GM19043 (cell line): ENCODE data around the gene SLC38A4.
"Not testable (repeated sequence)": the region's sequence is repeated elsewhere in the genome, so short reads cannot be mapped to it uniquely, and the experiment has no call there.

Source experiments
- ATAC-seq: cut with Tn5 transposase; IDR thresholded peaks from one replicate; pipeline ENCODE4 v1.9.1; 2021; ENCODE audit warnings: low read depth; ENCODE audit not compliant: unreplicated experiment

SLC38A4 gene

DNA sequence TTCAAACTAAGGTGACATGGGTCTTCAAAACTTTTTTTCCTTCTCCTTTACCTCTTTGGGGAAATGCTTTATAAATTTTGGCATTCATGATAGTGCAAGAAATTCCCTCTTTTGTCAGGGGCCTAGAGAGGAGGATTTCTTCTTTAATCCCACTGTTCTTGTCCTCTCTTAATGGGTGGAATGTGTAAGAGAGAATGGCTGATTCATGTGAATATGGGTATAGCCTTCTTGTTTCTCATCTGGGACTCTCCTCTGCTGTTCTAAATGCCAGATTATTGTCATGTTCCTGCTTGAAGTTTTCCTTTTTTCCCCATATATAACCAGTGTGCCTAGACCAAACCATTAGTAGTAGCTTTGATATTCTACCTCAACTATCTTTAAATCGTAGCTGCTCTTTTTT lies 46.7 kb downstream of the SLC38A4 start:
- ATAC-seq: no peak

GRCh38 chr12:46778415-46778814 lies 47.4 kb downstream of the SLC38A4 start:
- ATAC-seq: no peak

GRCh38 chr12:46777587-46777986 lies 48.2 kb downstream of the SLC38A4 start:
- no peak for ATAC-seq

DNA sequence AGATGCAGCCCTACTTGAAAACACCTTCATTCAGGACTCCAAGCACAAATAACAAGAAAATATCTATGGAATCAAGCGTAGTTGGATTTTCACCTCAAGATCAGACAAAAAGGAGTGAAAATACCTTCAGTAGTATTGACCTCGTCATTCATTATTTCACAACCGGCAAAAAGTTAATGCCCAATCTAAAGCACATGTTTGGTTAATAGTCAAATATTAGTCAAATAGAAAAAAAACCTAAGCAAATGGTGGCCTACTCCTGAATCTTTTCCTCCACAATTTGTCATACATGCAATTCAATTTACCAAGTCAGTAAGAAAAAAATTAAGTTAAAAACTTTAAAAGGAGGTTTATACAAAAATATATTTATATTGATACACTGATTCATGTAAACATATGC lies 50.0 kb downstream of the SLC38A4 start:
- no peak for ATAC-seq

GRCh38 chr12:46774322-46774633 lies 51.5 kb downstream of the SLC38A4 start:
- ATAC-seq: no peak

DNA sequence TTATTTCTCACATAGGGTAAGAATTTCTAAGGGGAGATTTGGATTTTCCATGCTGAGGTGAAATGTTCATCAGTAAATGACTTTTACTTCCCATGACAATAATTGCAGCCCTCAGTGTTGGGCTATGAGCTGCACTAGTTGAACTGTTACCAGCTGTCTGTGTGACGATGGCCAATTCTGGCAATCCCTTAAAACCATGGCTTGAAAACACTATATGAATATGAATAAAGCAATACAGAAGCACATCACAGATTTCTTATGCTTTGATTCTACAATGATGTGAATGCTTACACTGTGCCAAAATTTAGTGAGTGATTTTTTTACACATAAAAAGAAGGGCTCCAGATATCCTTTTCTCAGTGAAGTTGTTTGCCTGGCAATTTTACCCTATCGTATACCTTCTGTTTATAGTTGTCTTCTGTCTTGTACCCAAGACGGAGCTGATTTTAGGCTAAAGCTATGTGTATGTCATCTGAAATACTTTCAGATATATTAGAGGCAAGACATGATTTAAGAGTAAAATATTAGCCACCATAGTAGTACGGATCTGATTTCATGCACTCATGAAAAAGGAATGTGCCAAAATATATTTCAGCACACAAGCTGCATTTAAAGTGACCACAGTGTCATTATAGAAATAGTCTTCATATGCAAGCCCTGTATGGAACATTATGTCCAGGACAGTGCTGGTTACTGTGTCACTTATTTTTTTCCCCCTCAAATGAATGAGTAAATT lies 52.0 kb downstream of the SLC38A4 start:
- no peak for ATAC-seq

GRCh38 chr12:46771268-46771827 lies 54.4 kb downstream of the SLC38A4 start:
- no peak for ATAC-seq

DNA sequence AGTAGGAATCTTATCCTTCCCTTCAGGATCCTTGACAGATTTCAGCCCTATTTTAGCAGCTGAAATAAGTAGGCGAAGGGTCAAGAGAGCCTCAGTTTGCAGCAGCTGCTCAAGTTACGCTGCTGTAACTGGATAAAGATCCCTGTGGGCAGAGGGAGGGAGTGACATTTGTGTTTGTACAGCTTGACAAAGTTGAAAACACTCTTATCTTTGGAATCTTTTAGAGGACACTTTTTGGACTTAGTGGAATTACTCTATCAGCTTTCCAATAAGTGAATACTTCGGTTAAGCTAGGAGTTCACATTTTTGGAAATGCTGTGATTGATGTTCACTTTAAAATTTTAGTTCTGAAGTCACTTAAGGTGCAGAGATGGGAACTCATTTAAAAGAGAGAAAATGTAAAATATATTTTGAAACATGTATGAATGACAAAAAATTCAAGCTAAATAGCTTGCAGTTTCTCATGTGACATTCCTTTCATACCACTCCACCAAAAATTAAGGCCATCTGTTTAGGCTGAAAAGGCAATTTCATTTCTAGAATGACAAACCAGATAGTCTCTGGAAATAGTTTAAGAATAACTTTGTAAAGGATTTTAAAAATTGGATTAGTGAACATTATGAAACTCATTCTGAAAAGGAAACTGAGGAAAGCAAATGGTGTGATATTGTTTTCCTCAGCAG lies 55.2 kb downstream of the SLC38A4 start:
- ATAC-seq: no peak

DNA sequence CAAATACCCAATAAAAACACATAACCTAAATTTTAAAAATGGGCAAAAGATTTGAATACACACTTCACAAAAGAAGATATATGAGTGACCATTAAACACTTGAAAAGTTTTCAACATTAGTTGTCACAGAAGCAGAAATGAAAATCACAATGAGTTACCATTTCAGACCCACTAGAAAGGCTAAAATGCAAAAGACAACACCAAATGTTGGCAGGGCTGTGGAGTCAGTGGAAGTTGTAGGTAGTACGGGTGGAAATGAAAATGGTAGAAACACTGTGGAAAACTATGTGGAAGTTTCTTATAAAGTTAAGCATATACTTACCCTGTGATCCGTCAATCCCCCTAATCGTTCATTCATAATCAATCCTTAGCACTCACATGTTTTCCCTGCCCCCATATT lies 61.8 kb downstream of the SLC38A4 start:
- ATAC-seq: no peak

DNA sequence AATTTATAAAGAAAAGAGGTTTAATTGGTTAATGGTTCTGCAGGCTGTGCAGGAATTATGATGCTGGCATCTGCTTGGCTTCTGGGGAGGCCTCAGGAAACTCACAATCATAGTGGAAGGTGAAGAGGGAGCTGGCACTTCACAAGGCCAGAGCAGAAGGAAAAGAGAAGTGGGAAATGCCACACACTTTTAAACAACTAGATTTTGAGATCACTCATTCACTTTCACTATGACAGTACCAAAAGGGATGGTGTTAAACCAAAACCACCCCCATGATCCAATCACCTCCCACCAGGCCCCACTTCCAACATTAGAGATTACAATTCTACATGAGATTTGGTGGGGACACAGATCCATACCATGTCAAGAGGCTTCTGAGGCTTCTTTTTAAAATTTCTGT lies 62.6 kb downstream of the SLC38A4 start:
- no peak for ATAC-seq

DNA sequence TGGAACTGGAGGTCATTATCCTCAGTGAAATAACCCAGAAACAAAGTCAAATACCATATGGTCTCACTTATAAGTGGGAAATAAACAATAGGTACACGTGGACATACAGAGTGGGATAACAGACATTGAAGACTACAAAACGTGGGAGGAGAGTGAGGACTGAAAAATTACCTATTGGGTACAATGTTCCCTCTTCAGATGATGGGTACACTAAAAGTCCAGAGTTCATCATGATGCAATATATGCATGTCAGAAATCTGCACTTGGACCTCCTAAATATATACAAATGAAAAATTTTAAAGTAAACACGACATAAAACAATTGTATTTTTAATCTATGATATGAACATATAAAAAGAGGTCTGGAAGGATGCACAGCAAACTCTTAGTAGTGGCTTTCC lies 71.2 kb downstream of the SLC38A4 start:
- no peak for ATAC-seq

DNA sequence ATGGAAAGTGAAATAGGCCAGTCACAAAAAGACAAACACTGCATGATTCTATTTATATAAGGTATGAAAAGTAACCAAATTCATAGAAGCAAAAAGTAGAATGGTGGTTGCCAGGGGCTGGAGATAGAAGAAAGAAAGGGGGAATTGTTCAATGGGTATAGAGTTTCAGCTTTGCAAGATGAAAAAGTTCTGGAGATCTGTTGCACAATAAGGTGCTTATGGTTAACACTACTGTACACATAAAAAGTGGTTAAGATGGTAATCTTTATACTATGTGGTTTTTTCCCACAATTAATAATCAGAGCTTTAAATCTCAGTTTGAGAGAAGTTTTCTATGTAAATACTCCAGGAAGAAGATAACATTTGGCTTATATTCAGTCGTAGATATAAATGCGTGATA lies 73.4 kb downstream of the SLC38A4 start:
- no peak for ATAC-seq

DNA sequence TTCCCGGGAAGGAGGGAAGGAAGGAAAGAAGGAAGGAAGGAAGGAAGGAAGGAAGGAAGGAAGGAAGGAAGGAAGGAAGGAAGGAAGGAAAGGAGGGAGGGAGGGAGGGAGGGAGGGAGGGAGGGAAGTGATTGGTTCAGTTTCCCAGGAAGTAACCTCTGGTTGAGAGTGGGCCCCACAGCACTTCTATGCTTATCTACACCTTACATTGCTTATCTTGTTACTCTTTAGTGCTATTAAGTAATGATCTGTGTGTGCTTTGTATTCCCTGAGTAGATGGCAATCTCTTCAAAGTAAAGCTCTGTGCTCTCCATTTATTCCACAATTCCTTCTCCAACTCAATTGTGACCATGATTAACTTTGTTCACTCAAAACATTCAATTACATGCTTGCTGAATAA lies 74.6 kb downstream of the SLC38A4 start:
- ATAC-seq: no peak

DNA sequence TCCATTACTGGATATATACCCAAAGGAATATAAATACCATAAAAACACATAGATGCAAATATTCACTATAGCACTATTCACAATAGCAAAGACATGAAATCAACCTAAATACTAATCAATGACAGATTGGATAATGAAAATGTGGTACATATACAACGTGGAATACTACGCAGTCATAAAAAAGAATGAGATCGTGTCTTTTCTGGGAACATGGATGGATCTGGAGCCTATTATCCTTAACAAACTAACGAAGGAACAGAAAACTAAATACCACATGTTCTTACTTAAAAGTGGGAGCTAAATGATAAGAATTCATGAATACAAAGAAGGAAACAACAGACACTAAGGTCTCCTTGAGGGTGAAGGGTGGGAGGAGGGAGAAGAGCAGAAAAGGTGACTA lies 76.5 kb downstream of the SLC38A4 start:
- ATAC-seq: no peak

- no peak for ATAC-seq
Measured at GRCh38 chr12:46744283-46744682, 81.5 kb downstream of the SLC38A4 start.

DNA sequence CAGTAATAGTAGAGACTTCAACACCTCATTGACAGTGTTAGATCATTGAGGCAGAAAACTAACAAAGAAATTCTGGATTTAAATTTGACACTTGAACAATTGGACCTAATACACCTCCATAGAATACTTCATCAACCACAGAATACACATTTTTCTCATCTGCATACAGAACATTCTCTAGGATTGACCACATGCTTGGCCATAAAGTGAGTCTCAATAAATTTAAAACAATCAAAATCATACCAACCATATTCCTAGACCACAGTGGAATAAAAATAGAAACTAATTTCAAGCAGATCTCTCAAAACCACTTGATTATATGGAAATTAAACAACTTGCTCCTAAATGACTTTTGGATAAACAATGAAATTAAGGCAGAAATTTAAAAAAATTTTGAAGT lies 82.3 kb downstream of the SLC38A4 start:
- no peak for ATAC-seq

DNA sequence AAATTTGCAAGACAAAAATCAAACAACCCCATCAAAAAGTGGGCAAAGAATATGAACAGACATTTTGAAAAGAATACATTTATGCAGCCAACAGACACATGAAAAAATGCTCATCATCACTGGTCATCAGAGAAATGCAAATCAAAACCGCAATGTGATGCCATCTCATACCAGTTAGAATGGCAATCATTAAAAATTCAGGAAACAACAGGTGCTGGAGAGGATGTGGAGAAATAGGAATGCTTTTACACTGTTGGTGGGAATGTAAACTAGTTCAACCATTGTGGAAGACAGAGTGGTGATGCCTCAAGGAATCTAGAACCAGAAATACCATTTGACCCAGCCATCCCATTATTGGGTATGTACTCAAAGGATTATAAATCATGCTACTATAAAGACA lies 83.5 kb downstream of the SLC38A4 start:
- ATAC-seq: not testable (repeated sequence)

DNA sequence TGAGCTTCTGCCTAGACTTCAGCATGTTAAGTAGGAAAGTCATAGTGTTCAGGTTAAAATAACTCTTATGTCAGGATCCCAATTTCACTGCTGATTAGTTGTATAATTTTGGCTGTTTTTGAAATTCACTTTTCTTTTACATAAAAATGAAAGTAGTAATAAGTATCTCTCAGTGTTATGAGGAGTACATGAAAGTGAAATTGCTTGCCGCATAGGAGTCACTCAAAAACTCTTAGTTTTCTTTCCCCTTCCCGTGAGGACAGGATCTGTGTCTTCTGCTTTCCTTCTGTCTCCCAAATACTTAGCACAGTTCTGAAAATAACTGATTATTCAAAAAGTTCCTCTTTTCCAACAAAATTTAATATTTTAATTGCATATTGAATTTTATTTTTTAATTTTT lies 100.5 kb downstream of the SLC38A4 start:
- no peak for ATAC-seq

DNA sequence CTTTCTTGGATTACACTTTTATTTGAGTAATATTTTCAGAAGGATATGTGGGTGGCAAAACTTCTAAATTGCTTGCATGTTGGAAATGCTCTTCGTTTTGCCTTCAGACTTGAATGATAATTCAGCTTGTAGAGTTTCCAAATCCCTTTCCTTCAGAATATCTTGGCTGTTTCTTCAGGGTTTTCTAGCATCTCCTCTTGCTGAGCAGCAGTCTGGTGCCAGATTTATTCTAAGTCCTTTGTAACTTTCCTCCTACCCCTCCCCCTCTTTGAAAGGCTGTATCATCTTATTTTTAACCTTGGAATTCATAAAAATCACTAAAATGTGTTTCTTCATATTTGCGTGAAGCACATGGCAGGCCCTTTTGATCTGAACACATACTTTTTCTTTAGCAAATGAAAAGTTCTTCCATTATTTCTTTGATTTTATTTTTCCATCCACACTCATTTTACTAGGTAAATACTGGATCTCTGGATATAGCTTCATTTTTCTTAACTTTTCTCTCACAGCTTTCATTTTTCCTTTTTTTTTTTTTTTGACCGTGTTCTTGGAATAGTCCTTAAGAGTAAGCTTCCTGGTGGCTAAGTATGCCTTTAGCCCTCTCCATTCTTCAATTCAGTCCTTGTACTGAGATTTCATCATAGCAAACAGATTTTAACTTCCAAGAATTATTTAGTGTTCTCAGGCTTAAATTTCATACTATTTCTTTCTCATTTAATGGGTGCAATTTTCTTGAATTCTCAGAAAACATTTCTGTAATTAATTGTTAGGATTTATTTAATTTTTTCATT lies 102.0 kb downstream of the SLC38A4 start:
- ATAC-seq: no peak

- no peak for ATAC-seq
Measured at GRCh38 chr12:46722394-46723185, 103.2 kb downstream of the SLC38A4 start.

GRCh38 chr12:46718495-46718894 lies 107.3 kb downstream of the SLC38A4 start:
- no peak for ATAC-seq
